GM12801 (cell line): ENCODE results near the gene TPRN.

ENCODE experiments used
- TF ChIP-seq, protein P1 (sequence below): IDR thresholded peaks from one replicate; pipeline ENCODE4 v1.5.1; 2011; ENCODE audit warnings: control low read depth; ENCODE audit not compliant: insufficient read length; ENCODE audit errors: extremely low read depth

TPRN gene

DNA sequence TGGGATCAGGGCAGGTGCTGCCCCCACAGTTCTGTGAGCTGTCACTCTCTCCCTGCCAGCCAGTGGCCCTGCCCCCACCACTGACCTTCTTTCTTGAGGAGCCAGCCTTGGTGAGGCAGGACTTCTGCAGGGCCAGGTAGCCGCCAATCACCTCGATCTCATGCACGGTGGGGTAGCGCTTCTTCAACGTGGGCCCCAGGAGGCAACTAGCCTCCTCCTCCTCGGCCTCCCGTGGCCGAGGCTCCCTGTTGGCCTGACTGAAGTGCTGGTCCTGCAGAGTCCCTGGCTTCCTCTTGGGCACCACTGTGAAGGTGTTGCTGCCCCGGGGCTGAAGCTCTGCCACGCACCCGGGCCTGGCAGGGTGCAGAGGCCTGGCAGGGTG is 1.6 kb downstream of the TPRN start:
- TF ChIP-seq, protein P1, sequence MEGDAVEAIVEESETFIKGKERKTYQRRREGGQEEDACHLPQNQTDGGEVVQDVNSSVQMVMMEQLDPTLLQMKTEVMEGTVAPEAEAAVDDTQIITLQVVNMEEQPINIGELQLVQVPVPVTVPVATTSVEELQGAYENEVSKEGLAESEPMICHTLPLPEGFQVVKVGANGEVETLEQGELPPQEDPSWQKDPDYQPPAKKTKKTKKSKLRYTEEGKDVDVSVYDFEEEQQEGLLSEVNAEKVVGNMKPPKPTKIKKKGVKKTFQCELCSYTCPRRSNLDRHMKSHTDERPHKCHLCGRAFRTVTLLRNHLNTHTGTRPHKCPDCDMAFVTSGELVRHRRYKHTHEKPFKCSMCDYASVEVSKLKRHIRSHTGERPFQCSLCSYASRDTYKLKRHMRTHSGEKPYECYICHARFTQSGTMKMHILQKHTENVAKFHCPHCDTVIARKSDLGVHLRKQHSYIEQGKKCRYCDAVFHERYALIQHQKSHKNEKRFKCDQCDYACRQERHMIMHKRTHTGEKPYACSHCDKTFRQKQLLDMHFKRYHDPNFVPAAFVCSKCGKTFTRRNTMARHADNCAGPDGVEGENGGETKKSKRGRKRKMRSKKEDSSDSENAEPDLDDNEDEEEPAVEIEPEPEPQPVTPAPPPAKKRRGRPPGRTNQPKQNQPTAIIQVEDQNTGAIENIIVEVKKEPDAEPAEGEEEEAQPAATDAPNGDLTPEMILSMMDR = no peak

DNA sequence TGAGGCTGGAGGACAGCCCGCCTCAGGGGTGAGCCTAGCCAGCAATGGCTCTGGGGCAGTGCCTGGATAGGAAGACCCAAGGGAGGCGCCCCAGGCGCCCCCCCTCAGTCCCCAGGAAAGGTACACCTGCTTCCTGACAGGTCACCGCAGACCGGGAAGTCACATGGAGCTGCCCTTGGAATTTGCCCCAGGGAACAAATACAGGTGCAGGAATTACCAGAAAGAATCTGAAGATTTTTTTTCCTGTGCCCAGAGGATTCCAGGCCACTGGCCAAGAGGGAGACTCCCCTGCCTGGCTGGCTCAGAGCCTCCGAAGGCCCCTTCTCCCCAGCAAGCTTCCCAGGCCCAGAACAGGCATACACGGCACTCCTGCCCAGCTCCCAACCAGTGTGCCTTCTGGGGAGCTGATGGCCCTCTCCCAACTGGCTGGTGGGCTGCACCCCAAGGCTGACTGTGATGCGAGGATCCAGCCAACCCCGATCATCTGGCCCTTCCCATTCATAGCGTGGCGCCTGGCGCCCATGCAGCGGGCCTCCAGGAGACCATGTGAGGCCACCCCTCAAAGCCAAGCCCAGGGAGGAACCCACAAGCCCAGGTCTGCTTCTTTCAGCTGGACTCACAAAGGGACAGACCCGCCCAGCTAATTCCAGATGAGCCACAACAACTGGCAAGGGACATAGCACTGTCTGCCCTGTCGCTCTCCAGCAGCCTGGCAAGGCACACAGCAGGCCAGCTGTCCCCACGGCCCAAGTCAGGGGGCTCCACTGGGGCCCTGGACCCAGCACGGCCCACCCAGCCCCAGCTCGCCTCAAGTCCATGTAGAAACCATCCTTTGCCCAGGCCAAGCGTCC is 2.3 kb downstream of the TPRN start:
- TF ChIP-seq, protein P1 = no peak

DNA sequence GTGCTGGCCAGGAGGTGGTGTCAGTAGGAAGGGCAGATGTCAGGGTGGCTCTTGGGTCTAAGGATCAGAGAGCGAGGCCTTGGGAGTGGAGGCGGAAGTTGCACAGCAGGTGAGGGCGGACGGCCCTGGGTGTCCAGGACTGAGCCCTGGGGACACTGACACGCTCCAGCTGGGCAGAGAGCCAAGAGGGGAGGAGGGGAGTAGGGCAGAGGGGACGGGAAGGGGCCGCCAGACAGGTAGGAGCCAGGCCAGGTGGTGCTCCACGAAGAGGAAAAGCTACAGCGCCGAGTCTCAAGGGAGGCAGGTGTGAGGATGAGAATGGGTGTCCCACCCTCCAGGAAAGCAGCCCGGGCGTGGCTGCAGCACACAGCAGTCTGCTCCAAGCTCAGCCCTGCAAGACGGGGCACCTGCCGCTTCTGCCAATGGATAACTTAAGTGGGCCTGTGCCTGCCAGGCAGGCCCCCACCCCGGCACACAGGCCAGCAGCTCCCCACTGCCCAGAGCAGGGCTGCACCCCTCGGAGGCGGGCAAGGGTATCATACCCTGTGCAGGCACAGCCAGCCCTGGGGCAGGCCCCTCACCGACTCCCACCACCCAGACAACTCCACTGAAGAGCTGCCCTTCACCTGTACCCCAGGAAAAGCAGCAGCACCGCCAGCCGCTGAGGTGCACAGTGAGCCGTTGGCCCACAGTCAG is 4.9 kb downstream of the TPRN start:
- TF ChIP-seq, protein P1 = no peak

GRCh38 chr9:137194909-137195308 is 5.6 kb downstream of the TPRN start:
- TF ChIP-seq, protein P1 = no peak

GRCh38 chr9:137194388-137194787 is 6.2 kb downstream of the TPRN start:
- TF ChIP-seq, protein P1 = no peak

DNA sequence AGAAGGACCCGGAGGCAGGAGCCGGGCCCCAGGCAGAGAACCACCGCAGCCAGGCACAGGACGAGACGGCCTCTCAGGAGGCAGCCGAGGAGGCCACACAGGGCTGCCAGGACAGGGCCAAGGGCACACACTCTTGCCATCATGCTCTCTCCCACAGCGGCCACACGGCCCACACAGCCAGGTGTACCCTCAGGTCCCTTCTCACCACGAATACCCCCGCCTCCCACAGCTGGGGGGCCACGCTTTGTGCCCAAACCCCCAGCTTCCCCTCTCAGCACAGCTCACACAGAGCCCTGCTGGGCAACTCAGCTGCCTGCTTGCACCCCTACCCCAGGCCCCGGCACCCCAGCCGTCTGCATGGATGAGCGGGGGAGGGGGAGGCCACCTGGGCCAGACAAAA is 6.8 kb downstream of the TPRN start:
- TF ChIP-seq, protein P1 = no peak

GRCh38 chr9:137192859-137193258 is 7.7 kb downstream of the TPRN start:
- TF ChIP-seq, protein P1 = no peak
